Bronchial epithelial cell (primary cell): Measurements from ENCODE around the gene PDIA2. TPM values are rescaled to one million over a fixed set of nuclear protein-coding genes. Genes with fewer than 3 reads are reported as not detected.

Source experiments
- DNase-seq: peaks from one replicate; pipeline ENCODE4 v3.0.0-alpha.2; 2010; ENCODE audit warnings: low read depth
- FAIRE-seq: peaks from 2 replicates; lab custom pipeline; 2011; peaks lifted over from hg19 to GRCh38; lab: Jason Lieb, UNC
- H3K27me3 ChIP-seq: 2 replicates; pipeline ENCODE4 v1.5.1; 2011; ENCODE audit warnings: low read length; ENCODE audit not compliant: control insufficient read depth, insufficient read depth
- H3K36me3 ChIP-seq: 2 replicates; pipeline ENCODE4 v1.5.1; 2011; ENCODE audit warnings: low read length; ENCODE audit not compliant: control insufficient read depth, insufficient read depth
- H3K4me3 ChIP-seq: 2 replicates; pipeline ENCODE4 v1.5.1; 2011; ENCODE audit warnings: mild to moderate bottlenecking, low read depth, low read length, control low read depth
- total RNA-seq: library from RNA; depleted of rRNA; stranded (reverse); fragments of >200 nt; gene quantifications from 2 replicates; pipeline ENCODE4 v1.2.1, GENCODE V29; 2014
- TF ChIP-seq, protein P1 (sequence below): IDR thresholded peaks from 2 replicates; pipeline ENCODE4 v1.5.1; 2011; ENCODE audit warnings: mild to moderate bottlenecking, moderate library complexity, low read length, control low read depth, inconsistent platforms; ENCODE audit not compliant: insufficient read depth, severe bottlenecking

The PDIA2 gene
- total RNA-seq, 1 donor from 2014 or later: not detected

DNA sequence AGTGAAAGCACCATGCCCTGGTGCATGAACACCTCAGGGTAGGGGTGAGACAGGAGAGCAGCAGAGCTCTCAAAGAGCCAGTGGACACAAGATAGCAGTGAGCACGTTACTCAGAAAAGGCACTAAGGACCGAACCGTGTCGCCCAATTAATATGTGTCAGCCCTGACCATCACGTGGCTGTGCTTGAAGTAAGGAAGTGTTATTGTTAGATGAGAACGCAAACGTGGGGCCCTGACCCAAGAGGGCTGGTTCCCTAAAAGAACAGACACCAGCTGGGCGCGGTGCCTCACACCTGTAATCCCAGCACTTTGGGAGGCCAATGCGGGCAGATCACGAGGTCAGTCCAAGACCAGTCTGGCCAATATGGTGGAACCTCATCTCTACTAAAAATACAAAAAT is 53.3 kb downstream of the PDIA2 start:
- Histone ChIP-seq H3K4me3 (no peak overlapping the region), H3K36me3 (peaks cover 3% of the 10 kb centered on the region), H3K27me3 (no peaks in the 10 kb centered on the region)
- DNase-seq (no peak), FAIRE-seq (no peak)
- TF ChIP-seq, protein P1, sequence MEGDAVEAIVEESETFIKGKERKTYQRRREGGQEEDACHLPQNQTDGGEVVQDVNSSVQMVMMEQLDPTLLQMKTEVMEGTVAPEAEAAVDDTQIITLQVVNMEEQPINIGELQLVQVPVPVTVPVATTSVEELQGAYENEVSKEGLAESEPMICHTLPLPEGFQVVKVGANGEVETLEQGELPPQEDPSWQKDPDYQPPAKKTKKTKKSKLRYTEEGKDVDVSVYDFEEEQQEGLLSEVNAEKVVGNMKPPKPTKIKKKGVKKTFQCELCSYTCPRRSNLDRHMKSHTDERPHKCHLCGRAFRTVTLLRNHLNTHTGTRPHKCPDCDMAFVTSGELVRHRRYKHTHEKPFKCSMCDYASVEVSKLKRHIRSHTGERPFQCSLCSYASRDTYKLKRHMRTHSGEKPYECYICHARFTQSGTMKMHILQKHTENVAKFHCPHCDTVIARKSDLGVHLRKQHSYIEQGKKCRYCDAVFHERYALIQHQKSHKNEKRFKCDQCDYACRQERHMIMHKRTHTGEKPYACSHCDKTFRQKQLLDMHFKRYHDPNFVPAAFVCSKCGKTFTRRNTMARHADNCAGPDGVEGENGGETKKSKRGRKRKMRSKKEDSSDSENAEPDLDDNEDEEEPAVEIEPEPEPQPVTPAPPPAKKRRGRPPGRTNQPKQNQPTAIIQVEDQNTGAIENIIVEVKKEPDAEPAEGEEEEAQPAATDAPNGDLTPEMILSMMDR: no peak

Other genes with a start within 250 kb of the PDIA2 start
- gene POLR3K, start 229.6 kb upstream of the PDIA2 start, total RNA-seq: 4.7 and 5.8 TPM in 2 replicates
- gene SNRNP25, start 229.3 kb upstream of the PDIA2 start, total RNA-seq: 9.0 and 14.1 TPM in 2 replicates
- 10.3 and 20.6 TPM in 2 replicates for gene RHBDF1, start 210.5 kb upstream of the PDIA2 start, total RNA-seq
- gene MPG, start 204.9 kb upstream of the PDIA2 start, total RNA-seq: 91.1 and 107 TPM in 2 replicates
- gene NPRL3, start 144.5 kb upstream of the PDIA2 start, total RNA-seq: 6.8 TPM in 2 replicates
- gene HBZ, start 130.5 kb upstream of the PDIA2 start, total RNA-seq: not detected in 2 replicates
- gene HBM, start 117.2 kb upstream of the PDIA2 start, total RNA-seq: not detected in 2 replicates
- not detected in 2 replicates for gene HBA2, start 110.3 kb upstream of the PDIA2 start, total RNA-seq
- not detected in 2 replicates for gene HBA1, start 106.5 kb upstream of the PDIA2 start, total RNA-seq
- not detected in 2 replicates for gene HBQ1, start 102.7 kb upstream of the PDIA2 start, total RNA-seq
- gene LUC7L, start 53.7 kb upstream of the PDIA2 start, total RNA-seq: 28.5 and 29.5 TPM in 2 replicates
- 11.3 and 39.3 TPM in 2 replicates for gene FAM234A, start 48.3 kb upstream of the PDIA2 start, total RNA-seq
- gene RGS11, start 7.2 kb upstream of the PDIA2 start, total RNA-seq: 0.26 TPM in 1 of 2 replicates, not detected in the other
- 0.51 TPM in 1 of 2 replicates, not detected in the other for gene ARHGDIG, start 2.6 kb upstream of the PDIA2 start, total RNA-seq
- 49.0 and 49.5 TPM in 2 replicates for gene AXIN1, start 69.6 kb downstream of the PDIA2 start, total RNA-seq
- 104 and 113 TPM in 2 replicates for gene MRPL28, start 87.4 kb downstream of the PDIA2 start, total RNA-seq
- gene PGAP6, start 98.8 kb downstream of the PDIA2 start, total RNA-seq: 44.2 and 46.3 TPM in 2 replicates
- gene NME4, start 114.0 kb downstream of the PDIA2 start, total RNA-seq: 35.3 and 64.0 TPM in 2 replicates
- gene DECR2, start 118.7 kb downstream of the PDIA2 start, total RNA-seq: 3.7 and 7.6 TPM in 2 replicates
- gene RAB11FIP3, start 142.5 kb downstream of the PDIA2 start, total RNA-seq: 9.6 and 10.5 TPM in 2 replicates
- 27.1 and 31.9 TPM in 2 replicates for gene CAPN15, start 244.5 kb downstream of the PDIA2 start, total RNA-seq